HG03460 (cell line): Measurements from ENCODE around the gene PDE11A.
"Not testable (repeated sequence)": the region's sequence is repeated elsewhere in the genome, so short reads cannot be mapped to it uniquely, and the experiment has no call there.

ENCODE experiments used
- ATAC-seq: cut with Tn5 transposase; IDR thresholded peaks from one replicate; pipeline ENCODE4 v1.9.1; 2021; ENCODE audit not compliant: unreplicated experiment

Gene PDE11A

GRCh38 chr2:177830881-177831386 is 241.6 kb downstream of the PDE11A start:
- no peak for ATAC-seq

- ATAC-seq: no peak
Measured at GRCh38 chr2:177828557-177828956, 244.0 kb downstream of the PDE11A start.

- no peak for ATAC-seq
Measured at GRCh38 chr2:177826897-177827296, 245.7 kb downstream of the PDE11A start.

GRCh38 chr2:177822941-177823340 is 249.6 kb downstream of the PDE11A start:
- no peak for ATAC-seq

- ATAC-seq: no peak
Measured at GRCh38 chr2:177818412-177818811, 254.2 kb downstream of the PDE11A start.

- ATAC-seq: no peak
Measured at GRCh38 chr2:177817300-177817699, 255.3 kb downstream of the PDE11A start.

GRCh38 chr2:177816766-177817165 is 255.8 kb downstream of the PDE11A start:
- ATAC-seq: no peak

GRCh38 chr2:177812713-177813396 is 259.7 kb downstream of the PDE11A start:
- ATAC-seq: no peak

GRCh38 chr2:177810906-177811305 is 261.7 kb downstream of the PDE11A start:
- no peak for ATAC-seq

GRCh38 chr2:177808984-177809809 is 263.4 kb downstream of the PDE11A start:
- ATAC-seq: no peak

GRCh38 chr2:177806025-177806424 is 266.6 kb downstream of the PDE11A start:
- ATAC-seq: no peak

- ATAC-seq: no peak
Measured at GRCh38 chr2:177799531-177799930, 273.0 kb downstream of the PDE11A start.

GRCh38 chr2:177797808-177798207 is 274.8 kb downstream of the PDE11A start:
- ATAC-seq: no peak

GRCh38 chr2:177796654-177797415 is 275.7 kb downstream of the PDE11A start:
- no peak for ATAC-seq

- no peak for ATAC-seq
Measured at GRCh38 chr2:177796011-177796410, 276.6 kb downstream of the PDE11A start.

- ATAC-seq: not testable (repeated sequence)
Measured at GRCh38 chr2:177785143-177785542, 287.4 kb downstream of the PDE11A start.

GRCh38 chr2:177784745-177785067 is 287.9 kb downstream of the PDE11A start:
- ATAC-seq: no peak

- ATAC-seq: peak; percentile 91
Measured at GRCh38 chr2:177783835-177784744, 288.5 kb downstream of the PDE11A start.

GRCh38 chr2:177783091-177783490 is 289.5 kb downstream of the PDE11A start:
- ATAC-seq: no peak

GRCh38 chr2:177782613-177783012 is 290.0 kb downstream of the PDE11A start:
- ATAC-seq: no peak
